Right ventricle myocardium superior (tissue), 1 donor: ENCODE data around the gene PRKN. TPM values are rescaled to one million over a fixed set of nuclear protein-coding genes. Genes with fewer than 3 reads are reported as not detected.

Source experiments
- ATAC-seq: fragments of 200-7000 bp; cut with Tn5 transposase; one replicate; pipeline ENCODE4 v1.9.1; 2020; ENCODE audit warnings: mild to moderate bottlenecking; ENCODE audit not compliant: poor library complexity
- DNase-seq: peaks from one replicate; pipeline ENCODE4 v3.0.0-alpha.2; 2020
- intact Hi-C: fragments of 100-400 bp; cut with DNase I; formaldehyde crosslinking; loops from one replicate; pipeline ENCODE4 v1.11.2; 2022
- total RNA-seq: library from RNA; stranded (reverse); fragmentation: NEBNext Ultra II Directional; extraction: Animal tissue kit (Norgen Biotek cat#: 25700); gene quantifications from one replicate; pipeline ENCODE4 v1.2.1, GENCODE V29; 2021
- donor health status: DM: no; HTN: yes; CAD: no; lungs with severe emphysema.

Gene PRKN
- total RNA-seq, 1 donor from 2014 or later, result 20.6 TPM

GRCh38 chr6:161422710-161423680 lies 1304.6 kb downstream of the PRKN start:
- intact Hi-C loops, result no loop called here
- ATAC-seq (peak; percentile 30), DNase-seq (no peak)

- intact Hi-C loops, result loop anchor here (10.0 kb wide), 1 partner anchor 286 kb away; no protein-coding TSS in a partner anchor
- no peak for DNase-seq
- peak; percentile 71 for ATAC-seq
These were observed 1309.1 kb downstream of the PRKN start for GRCh38 chr6:161418463-161418945.

GRCh38 chr6:161417717-161418462 lies 1309.7 kb downstream of the PRKN start:
- intact Hi-C loops, result loop anchor here (10.0 kb wide), 1 partner anchor 287 kb away; no protein-coding TSS in a partner anchor
- peak; percentile 67 for ATAC-seq
- DNase-seq, result peak; percentile 60

GRCh38 chr6:161415302-161415855 lies 1312.2 kb downstream of the PRKN start:
- ATAC-seq, result no peak
- intact Hi-C loops, result loop anchor here (10.0 kb wide), 1 partner anchor 289 kb away; no protein-coding TSS in a partner anchor
- DNase-seq, result no peak

- no peak for DNase-seq
- intact Hi-C loops, result loop anchor here (10.0 kb wide), 1 partner anchor 290 kb away; no protein-coding TSS in a partner anchor
- no peak for ATAC-seq
These were observed 1312.9 kb downstream of the PRKN start for GRCh38 chr6:161414707-161415106.

GRCh38 chr6:161414180-161414579 lies 1313.4 kb downstream of the PRKN start:
- peak; percentile 68 for DNase-seq
- intact Hi-C loops, result loop anchor here (10.0 kb wide), 1 partner anchor 291 kb away; no protein-coding TSS in a partner anchor
- peak; percentile 55 for ATAC-seq

GRCh38 chr6:161413355-161413771 lies 1314.2 kb downstream of the PRKN start:
- DNase-seq (no peak), ATAC-seq (no peak)
- intact Hi-C loops, result loop anchor here (10.0 kb wide), 1 partner anchor 291 kb away; no protein-coding TSS in a partner anchor

GRCh38 chr6:161412795-161413194 lies 1314.8 kb downstream of the PRKN start:
- ATAC-seq, result no peak
- intact Hi-C loops, result loop anchor here (10.0 kb wide), 1 partner anchor 292 kb away; no protein-coding TSS in a partner anchor

GRCh38 chr6:161411265-161411944 lies 1316.2 kb downstream of the PRKN start:
- ATAC-seq (no peak), DNase-seq (no peak)
- intact Hi-C loops, result loop anchor here (10.0 kb wide), 1 partner anchor 293 kb away; no protein-coding TSS in a partner anchor

More at GRCh38 chr6:161412795-161413194, 1314.8 kb downstream of the PRKN start:
- DNase-seq, result no peak

GRCh38 chr6:161410736-161411135 lies 1316.8 kb downstream of the PRKN start:
- intact Hi-C loops, result loop anchor here (10.0 kb wide), 1 partner anchor 294 kb away; no protein-coding TSS in a partner anchor
- DNase-seq, result no peak
- ATAC-seq, result no peak

GRCh38 chr6:161410076-161410475 lies 1317.5 kb downstream of the PRKN start:
- no peak for DNase-seq
- intact Hi-C loops, result loop anchor here (10.0 kb wide), 1 partner anchor 295 kb away; no protein-coding TSS in a partner anchor
- ATAC-seq, result no peak

GRCh38 chr6:161409353-161409752 lies 1318.2 kb downstream of the PRKN start:
- ATAC-seq (peak; percentile 62), DNase-seq (no peak)
- intact Hi-C loops, result no loop called here

GRCh38 chr6:161408041-161408440 lies 1319.5 kb downstream of the PRKN start:
- DNase-seq (no peak), ATAC-seq (no peak)
- intact Hi-C loops, result no loop called here

- no peak for ATAC-seq
- intact Hi-C loops, result no loop called here
These were observed 1320.0 kb downstream of the PRKN start for GRCh38 chr6:161407581-161407980.

GRCh38 chr6:161407115-161407514 lies 1320.5 kb downstream of the PRKN start:
- DNase-seq, result no peak
- no peak for ATAC-seq
- intact Hi-C loops, result no loop called here

More at GRCh38 chr6:161407581-161407980, 1320.0 kb downstream of the PRKN start:
- DNase-seq, result no peak

- ATAC-seq (no peak), DNase-seq (no peak)
- intact Hi-C loops, result no loop called here
These were observed 1320.9 kb downstream of the PRKN start for GRCh38 chr6:161406646-161407045.

GRCh38 chr6:161405418-161405817 lies 1322.1 kb downstream of the PRKN start:
- DNase-seq (no peak), ATAC-seq (no peak)
- intact Hi-C loops, result no loop called here

GRCh38 chr6:161403717-161404116 lies 1323.8 kb downstream of the PRKN start:
- intact Hi-C loops, result no loop called here
- ATAC-seq (no peak), DNase-seq (no peak)
